AG09309 (cell line): ENCODE results near the gene GDI1.
A peak's percentile ranks its signal among the peaks of the same experiment; 100 is the strongest.

Experiments used
- DNase-seq: peaks from one replicate; pipeline ENCODE4 v3.0.0-alpha.2; 2010; ENCODE audit warnings: low read depth
- H3K4me3 ChIP-seq: 2 replicates; pipeline ENCODE4 v1.5.1; 2011; ENCODE audit warnings: mild to moderate bottlenecking, low read depth, low read length, moderate library complexity; ENCODE audit not compliant: control insufficient read depth
- CTCF ChIP-seq: IDR thresholded peaks from 2 replicates; pipeline ENCODE4 v1.5.1; 2011; ENCODE audit warnings: mild to moderate bottlenecking, low read depth, low read length, inconsistent platforms; ENCODE audit not compliant: insufficient read depth, control insufficient read depth; ENCODE audit errors: missing control alignments

GDI1 gene

DNA sequence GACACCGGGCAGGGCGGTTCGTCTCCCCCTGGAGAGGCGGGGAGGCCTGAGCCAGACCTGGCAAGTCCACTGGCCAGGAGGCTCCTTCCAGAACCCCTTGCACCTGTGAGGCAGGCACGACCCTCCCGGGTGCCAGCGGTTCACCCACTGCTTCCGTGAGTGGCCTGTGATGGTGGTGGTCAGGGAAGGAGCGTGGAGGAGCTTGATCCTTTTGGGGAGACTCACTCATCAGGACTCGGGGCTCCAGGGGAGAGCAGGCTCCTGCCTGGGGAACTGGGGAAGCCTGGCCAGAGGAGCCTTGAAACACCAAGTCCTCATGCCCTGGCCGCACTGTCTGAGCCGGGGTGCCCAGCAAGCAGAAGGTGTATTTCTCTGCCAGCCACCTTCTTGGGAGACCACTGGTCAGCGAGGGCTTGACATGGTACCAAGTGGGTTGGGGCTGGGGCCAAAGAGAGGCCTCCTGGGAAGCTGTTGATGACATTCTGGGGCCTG lies 7.8 kb downstream of the GDI1 start:
- no peak for TF ChIP-seq CTCF
- H3K4me3 ChIP-seq, result peak overlapping the region; percentile 56
- no peak for DNase-seq

GRCh38 chrX:154445776-154446175 lies 8.8 kb downstream of the GDI1 start:
- no peak for DNase-seq
- no peak for TF ChIP-seq CTCF
- H3K4me3 ChIP-seq, result no peak overlapping the region

GRCh38 chrX:154446430-154446829 lies 9.5 kb downstream of the GDI1 start:
- no peak overlapping the region for H3K4me3 ChIP-seq
- DNase-seq, result no peak
- TF ChIP-seq CTCF, result no peak

DNA sequence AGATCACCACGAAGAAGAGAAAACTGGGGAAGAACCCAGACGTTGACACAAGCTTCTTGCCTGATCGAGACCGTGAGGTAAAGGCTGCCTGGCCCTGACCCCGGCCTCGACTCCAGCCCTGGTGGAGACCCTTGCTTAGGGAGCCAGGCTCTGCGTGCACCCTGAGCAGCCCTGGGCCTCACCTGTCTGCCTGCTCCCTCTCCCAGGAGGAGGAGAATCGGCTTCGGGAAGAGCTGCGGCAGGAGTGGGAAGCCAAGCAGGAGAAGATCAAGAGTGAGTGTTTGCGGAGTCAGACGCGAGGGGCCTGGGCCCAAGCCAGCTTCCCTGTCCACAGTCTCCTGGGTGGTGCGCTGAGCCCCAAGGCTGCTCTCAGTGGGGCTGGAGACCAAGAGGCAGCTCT lies 11.5 kb downstream of the GDI1 start:
- TF ChIP-seq CTCF, result no peak
- DNase-seq, result no peak
- H3K4me3 ChIP-seq, result no peak overlapping the region

- DNase-seq, result no peak
- H3K4me3 ChIP-seq, result no peak overlapping the region
- TF ChIP-seq CTCF, result no peak
These were observed 12.7 kb downstream of the GDI1 start for GRCh38 chrX:154449618-154450017.

- H3K4me3 ChIP-seq, result no peak overlapping the region
- no peak for TF ChIP-seq CTCF
- no peak for DNase-seq
These were observed 13.4 kb downstream of the GDI1 start for GRCh38 chrX:154450312-154450711.

DNA sequence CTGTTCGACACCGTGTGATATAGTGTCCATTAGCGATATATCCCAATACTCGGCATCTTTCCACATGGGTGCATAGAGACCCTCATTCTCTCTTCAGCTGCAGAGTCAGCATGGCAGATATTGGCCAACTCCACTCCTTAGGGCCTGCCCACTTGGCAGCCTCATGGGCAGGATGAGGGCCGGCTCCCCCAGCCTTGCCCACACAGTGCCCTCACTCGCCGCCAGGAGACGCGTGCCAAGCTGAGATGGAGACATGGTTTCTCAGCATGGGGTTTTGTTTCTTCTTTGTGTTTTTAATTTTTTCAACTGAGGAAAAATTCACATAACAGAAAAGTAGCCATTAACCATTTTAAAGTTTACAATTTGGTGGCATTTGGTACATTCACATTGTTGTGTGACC lies 15.9 kb downstream of the GDI1 start:
- DNase-seq, result no peak
- H3K4me3 ChIP-seq, result no peak overlapping the region
- no peak for TF ChIP-seq CTCF
